Rectal smooth muscle tissue (tissue), 1 donor: Measurements from ENCODE around the gene CCDC8.
A peak's percentile ranks its signal among the peaks of the same experiment; 100 is the strongest.
"Not testable (repeated sequence)": the region's sequence is repeated elsewhere in the genome, so short reads cannot be mapped to it uniquely, and the experiment has no call there.

Experiments
- H3K27ac ChIP-seq: one replicate; pipeline ENCODE4 v1.7.0; 2013; ENCODE audit warnings: low read depth, low read length, inconsistent platforms
- H3K27me3 ChIP-seq: one replicate; pipeline ENCODE4 v1.7.0; 2013; ENCODE audit warnings: low read length; ENCODE audit not compliant: control insufficient read depth, insufficient read depth
- H3K36me3 ChIP-seq: one replicate; pipeline ENCODE4 v1.7.0; 2013; ENCODE audit warnings: low read length; ENCODE audit not compliant: control insufficient read depth, insufficient read depth
- H3K4me1 ChIP-seq: one replicate; pipeline ENCODE4 v1.7.0; 2013; ENCODE audit warnings: low read length; ENCODE audit not compliant: control insufficient read depth, insufficient read depth
- H3K4me3 ChIP-seq: one replicate; pipeline ENCODE4 v1.7.0; 2013; ENCODE audit warnings: low read length
- H3K9ac ChIP-seq: one replicate; pipeline ENCODE4 v1.7.0; 2013; ENCODE audit warnings: low read length

Gene CCDC8

DNA sequence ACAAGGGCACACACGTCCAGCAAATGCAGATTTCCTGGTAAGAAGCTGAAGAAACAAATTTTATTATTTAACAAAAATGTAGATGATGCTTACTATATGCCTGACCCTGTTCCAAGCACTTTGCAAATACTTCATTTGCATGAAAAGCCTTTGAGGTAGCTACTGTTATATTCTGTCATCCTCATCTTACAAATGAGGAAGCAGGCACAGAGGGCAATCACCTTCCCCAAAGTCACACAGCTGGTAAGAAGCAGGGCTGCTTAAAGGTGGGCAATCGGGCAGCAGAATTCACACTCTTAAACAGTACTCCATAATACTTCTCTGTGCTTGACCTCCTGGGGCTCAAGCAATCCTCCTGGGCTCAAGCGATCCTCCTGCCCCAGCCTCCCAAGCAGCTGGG is 33.6 kb upstream of the CCDC8 start:
- Histone ChIP-seq H3K9ac (no peak overlapping the region), H3K27ac (no peak overlapping the region), H3K4me3 (no peak overlapping the region), H3K27me3 (no peaks in the 10 kb centered on the region), H3K4me1 (no peaks in the 10 kb centered on the region), H3K36me3 (no peaks in the 10 kb centered on the region)

DNA sequence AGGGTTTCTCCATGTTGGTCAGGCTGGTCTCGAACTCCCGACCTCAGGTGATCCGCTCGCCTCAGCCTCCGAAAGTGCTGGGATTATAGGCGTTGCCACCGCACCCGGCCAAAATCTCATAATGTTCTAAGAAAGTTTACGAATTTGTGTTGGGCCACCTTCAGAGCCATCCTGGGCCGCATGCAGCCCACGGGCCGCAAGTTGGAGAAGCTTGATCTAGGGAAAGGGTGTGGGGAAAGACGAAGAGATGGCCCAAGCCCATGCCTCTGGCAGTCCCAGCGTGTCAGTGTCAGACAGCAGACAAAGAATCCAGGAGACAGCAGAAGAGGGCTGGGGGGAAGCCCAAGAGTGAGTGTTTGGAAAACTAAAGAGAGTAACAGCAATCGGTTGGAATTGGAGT is 32.7 kb upstream of the CCDC8 start:
- no peaks in the 10 kb centered on the region for H3K36me3 ChIP-seq
- no peak overlapping the region for H3K9ac ChIP-seq
- no peak overlapping the region for H3K4me3 ChIP-seq
- H3K27me3 ChIP-seq: no peaks in the 10 kb centered on the region
- no peak overlapping the region for H3K27ac ChIP-seq
- H3K4me1 ChIP-seq: no peaks in the 10 kb centered on the region

DNA sequence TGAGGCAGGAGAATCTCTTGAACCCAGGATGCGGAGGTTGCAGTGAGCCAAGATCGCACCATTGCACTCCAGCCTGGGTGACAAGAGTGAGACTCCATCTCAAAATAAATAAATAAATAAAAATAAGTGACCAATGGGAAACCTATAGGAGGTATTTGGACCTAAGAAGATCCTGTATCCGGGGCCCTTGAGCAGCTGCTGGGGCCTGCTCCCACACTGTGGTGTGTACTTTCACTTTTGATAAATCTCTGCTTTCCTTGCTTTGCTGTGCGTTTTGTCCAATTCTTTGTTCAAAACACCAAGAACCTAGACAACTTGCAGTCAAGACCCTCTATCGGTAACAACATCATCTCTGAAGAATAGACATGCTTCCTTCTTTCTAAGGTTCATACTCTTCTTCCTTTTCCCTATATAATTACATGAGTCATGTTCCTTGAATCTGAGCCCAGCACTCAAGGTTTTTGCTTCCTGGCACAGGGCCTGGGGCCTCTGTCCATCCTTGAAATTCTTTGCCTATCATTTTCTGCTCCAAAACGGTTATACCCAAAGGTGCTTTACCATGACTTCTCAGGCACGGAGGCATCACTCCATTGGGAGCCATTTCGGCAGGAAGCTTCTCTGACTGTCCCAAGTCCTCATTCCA is 29.6 kb upstream of the CCDC8 start:
- no peaks in the 10 kb centered on the region for H3K27me3 ChIP-seq

GRCh38 chr19:46441866-46442265 is 28.5 kb upstream of the CCDC8 start:
- Histone ChIP-seq H3K9ac (no peak overlapping the region), H3K27me3 (no peaks in the 10 kb centered on the region), H3K27ac (no peak overlapping the region), H3K4me3 (no peak overlapping the region), H3K4me1 (no peaks in the 10 kb centered on the region), H3K36me3 (no peaks in the 10 kb centered on the region)

More for the DNA sequence above, 29.6 kb upstream of the CCDC8 start:
- no peaks in the 10 kb centered on the region for H3K4me1 ChIP-seq
- no peak overlapping the region for H3K9ac ChIP-seq
- no peak overlapping the region for H3K4me3 ChIP-seq
- no peaks in the 10 kb centered on the region for H3K36me3 ChIP-seq
- H3K27ac ChIP-seq: no peak overlapping the region

- H3K9ac ChIP-seq, H3K36me3 ChIP-seq, H3K27ac ChIP-seq, H3K4me3 ChIP-seq, H3K27me3 ChIP-seq, H3K4me1 ChIP-seq: not testable (repeated sequence)
Observed at GRCh38 chr19:46435689-46436088, 22.3 kb upstream of the CCDC8 start.

- no peaks in the 10 kb centered on the region for H3K36me3 ChIP-seq
- H3K4me3 ChIP-seq: no peak overlapping the region
- no peaks in the 10 kb centered on the region for H3K27me3 ChIP-seq
- H3K9ac ChIP-seq: no peak overlapping the region
- no peaks in the 10 kb centered on the region for H3K4me1 ChIP-seq
- H3K27ac ChIP-seq: no peak overlapping the region
Observed at GRCh38 chr19:46435009-46435408, 21.6 kb upstream of the CCDC8 start.

GRCh38 chr19:46433470-46433869 is 20.1 kb upstream of the CCDC8 start:
- H3K36me3 ChIP-seq: not testable (repeated sequence)

GRCh38 chr19:46431824-46432223 is 18.5 kb upstream of the CCDC8 start:
- H3K4me3 ChIP-seq: no peak overlapping the region
- no peak overlapping the region for H3K9ac ChIP-seq
- H3K27ac ChIP-seq: no peak overlapping the region
- H3K36me3 ChIP-seq: no peaks in the 10 kb centered on the region
- H3K27me3 ChIP-seq: no peaks in the 10 kb centered on the region
- H3K4me1 ChIP-seq: no peaks in the 10 kb centered on the region

More at GRCh38 chr19:46433470-46433869, 20.1 kb upstream of the CCDC8 start:
- H3K27ac ChIP-seq, H3K9ac ChIP-seq, H3K4me3 ChIP-seq, H3K4me1 ChIP-seq, H3K27me3 ChIP-seq: not testable (repeated sequence)

GRCh38 chr19:46429999-46430398 is 16.6 kb upstream of the CCDC8 start:
- H3K9ac ChIP-seq: no peak overlapping the region
- H3K27me3 ChIP-seq: peaks cover 2% of the 10 kb centered on the region
- no peak overlapping the region for H3K4me3 ChIP-seq
- H3K27ac ChIP-seq: no peak overlapping the region
- peaks cover 2% of the 10 kb centered on the region for H3K4me1 ChIP-seq
- H3K36me3 ChIP-seq: no peaks in the 10 kb centered on the region

GRCh38 chr19:46428239-46429135 is 15.1 kb upstream of the CCDC8 start, which contains the start of gene PNMA8C:
TSS of gene PNMA8C (minus strand) at chr19:46428936. CDS start at chr19:46428359, 577 bp downstream.
- no peak within 1 kb of the TSS for H3K27ac ChIP-seq
- no peak within 1 kb of the TSS for H3K9ac ChIP-seq
- peaks cover 2% of the 10 kb centered on the region for H3K27me3 ChIP-seq

DNA sequence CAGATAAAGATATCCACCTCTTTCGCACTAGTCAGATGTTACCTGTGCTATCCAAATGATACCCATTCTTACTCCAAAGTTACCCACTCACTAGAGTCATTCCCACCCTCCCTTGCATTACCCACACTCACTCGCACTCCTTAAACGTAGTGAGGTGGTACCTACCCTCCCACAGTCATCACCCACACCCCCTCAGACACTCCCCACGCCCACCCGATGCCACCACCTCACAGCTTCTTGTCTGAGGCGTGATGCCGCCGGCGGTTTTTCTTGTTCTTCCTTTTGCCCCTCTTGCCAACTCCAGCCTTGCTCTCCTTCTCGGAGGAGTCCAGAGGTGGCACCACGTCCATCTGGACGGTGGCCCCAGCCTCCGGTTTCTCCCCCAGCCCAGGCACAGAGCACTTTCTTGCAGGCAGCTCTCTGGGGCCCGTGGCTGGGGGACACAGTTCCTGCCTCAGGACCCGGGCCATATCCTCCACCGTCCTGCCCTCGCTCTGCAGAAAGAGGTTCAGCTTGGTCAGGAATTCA is 14.2 kb upstream of the CCDC8 start:
- Histone ChIP-seq H3K4me3 (no peak overlapping the region), H3K9ac (no peak overlapping the region), H3K4me1 (peaks cover 2% of the 10 kb centered on the region), H3K27me3 (peaks cover 2% of the 10 kb centered on the region), H3K27ac (no peak overlapping the region), H3K36me3 (no peaks in the 10 kb centered on the region)

More at GRCh38 chr19:46428239-46429135, 15.1 kb upstream of the CCDC8 start, which contains the start of gene PNMA8C:
- H3K4me3 ChIP-seq: peak within 1 kb of the TSS; percentile 55
- H3K36me3 ChIP-seq: no peaks in the 10 kb centered on the region
- peaks cover 2% of the 10 kb centered on the region for H3K4me1 ChIP-seq

- H3K36me3 ChIP-seq: no peaks in the 10 kb centered on the region
- peak overlapping the region; percentile 70 for H3K9ac ChIP-seq
- peak overlapping the region; percentile 14 for H3K27ac ChIP-seq
- peaks cover 2% of the 10 kb centered on the region for H3K27me3 ChIP-seq
- H3K4me3 ChIP-seq: peak overlapping the region; percentile 65
- H3K4me1 ChIP-seq: peaks cover 2% of the 10 kb centered on the region
Observed at GRCh38 chr19:46426506-46427162, 13.3 kb upstream of the CCDC8 start.
